OCI-M2 (cell line): ENCODE results near the gene MPZL1.

ENCODE experiments used
- DNase-seq: peaks from one replicate; lab custom pipeline; 2025; ENCODE audit not compliant: unreplicated experiment; lab: John Stamatoyannopoulos, UW

MPZL1 gene

DNA sequence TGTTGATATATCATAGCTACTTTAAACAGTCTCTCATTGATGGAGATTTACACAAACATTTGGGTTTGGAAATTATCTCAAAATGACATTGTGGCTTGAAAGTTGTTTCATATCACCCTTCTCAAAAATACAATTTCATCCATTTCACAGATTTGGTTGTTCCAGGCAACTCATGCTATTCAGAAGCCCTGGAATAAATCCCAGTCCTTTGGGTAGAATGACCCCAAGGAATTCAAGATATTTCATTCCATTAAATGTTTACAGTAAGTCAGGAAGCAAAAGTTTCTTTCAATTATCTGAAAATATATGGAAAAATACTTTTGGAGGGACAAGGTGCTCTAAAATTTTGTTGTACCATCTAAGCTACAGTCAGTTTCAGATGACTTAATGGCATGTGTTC lies 27.1 kb downstream of the MPZL1 start:
- DNase-seq, result no peak

DNA sequence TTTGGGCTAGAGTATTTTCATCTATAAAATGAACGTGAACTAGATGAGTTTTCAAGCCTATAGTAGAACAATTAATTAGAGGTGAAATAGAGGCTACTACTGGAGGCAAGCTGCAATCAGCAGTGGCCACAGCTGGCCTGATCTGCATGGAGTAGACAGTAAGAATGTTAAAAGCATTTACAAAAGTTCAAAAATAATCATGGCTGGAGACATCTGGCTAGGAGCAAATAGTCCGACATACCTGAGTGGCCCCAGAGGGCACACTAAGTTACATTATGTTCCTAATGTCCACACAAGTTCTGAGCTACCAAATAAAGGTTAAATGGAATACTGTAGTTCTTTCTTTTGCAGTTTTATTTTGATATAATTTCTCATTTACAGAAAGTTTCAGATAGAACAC lies 28.0 kb downstream of the MPZL1 start:
- no peak for DNase-seq

DNA sequence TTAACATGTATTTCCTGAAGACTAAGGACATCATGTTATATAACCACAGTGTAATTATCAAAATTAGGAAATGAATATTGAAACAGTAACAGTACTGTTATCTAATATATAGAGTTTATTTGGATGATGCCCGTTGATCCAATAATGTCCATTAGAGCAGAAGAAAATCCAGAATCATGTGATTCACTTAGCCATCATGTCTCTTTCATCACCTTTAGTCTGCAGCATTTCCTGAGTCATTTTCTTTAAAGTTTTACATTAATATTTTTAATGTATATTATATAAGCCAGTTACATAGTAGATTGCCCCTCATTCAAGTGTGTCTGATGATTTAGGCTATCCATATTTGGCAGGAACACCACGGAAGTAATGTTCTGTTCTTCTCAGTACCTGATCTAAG lies 28.9 kb downstream of the MPZL1 start:
- DNase-seq, result no peak

DNA sequence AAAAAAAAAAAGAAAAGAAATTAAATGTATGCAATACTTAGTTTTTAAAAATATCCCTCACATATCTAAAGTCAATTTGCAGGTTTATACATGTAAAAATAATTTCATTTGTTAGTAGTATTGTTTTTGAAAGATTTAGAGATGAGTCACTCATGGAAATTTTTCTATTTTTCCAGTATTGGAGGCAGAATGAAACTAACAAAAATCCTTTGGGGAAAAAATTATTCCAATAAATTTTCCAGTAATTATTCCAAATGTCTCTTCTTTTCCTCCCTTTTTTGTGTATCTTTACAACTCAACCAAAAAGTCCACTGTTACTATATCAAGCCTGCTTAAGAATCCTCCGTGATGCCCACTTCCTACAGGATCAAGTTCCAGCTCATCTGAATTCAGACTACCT lies 29.9 kb downstream of the MPZL1 start:
- DNase-seq, result no peak

DNA sequence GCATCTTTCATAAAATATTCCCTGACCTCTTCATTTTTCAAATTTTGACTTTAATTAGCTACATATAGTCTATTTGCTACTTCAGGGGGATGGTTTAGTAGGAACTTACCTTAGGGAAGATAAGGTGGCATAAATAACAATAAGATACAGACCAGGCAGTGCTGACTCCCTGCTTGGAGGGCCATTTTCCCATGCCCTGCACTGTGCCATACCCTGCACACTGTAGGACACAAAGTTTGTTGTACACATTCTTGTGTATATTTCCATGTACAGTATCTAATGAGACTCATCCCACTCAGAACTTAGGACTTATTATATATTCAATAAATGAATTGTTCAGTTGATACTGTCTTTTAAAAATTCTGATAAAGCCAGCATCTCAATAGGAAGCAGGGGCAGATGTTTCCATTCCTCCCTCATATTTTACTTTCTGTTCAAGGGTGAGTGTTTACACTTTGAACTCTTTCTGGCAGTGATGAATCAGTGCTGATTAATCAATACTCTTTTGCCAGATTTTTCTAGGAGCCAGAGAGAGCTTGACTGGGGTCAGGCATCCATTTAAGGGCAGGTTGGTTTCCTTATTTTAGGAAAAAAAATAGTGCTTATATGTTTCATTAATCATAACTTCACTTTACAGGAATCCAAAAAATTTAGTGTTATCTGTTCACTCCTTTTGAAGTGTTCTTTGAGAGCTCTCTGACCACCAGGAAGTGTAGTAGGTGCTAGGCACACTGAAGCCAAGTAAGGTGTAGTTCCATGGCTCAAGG lies 30.6 kb downstream of the MPZL1 start:
- DNase-seq, result no peak

DNA sequence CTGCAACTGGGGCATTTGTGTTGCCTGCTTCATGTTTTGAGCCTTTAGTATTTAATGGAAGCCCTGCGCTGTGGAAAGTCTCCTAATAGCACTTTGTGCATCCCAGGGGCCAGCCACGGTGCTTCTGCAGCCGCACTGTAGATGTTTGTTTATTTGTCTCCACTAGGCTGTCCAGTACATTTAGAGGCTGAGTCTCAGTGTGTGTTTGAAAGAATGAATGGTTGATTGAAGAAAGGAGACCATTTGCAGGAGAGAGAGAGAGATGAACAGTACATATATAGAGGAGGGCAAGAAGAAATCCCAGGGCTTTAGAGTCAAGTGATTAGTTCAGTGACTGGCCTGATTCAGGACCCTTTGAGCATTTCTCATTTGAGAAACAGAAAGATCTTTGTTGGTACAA lies 33.9 kb downstream of the MPZL1 start:
- no peak for DNase-seq

DNA sequence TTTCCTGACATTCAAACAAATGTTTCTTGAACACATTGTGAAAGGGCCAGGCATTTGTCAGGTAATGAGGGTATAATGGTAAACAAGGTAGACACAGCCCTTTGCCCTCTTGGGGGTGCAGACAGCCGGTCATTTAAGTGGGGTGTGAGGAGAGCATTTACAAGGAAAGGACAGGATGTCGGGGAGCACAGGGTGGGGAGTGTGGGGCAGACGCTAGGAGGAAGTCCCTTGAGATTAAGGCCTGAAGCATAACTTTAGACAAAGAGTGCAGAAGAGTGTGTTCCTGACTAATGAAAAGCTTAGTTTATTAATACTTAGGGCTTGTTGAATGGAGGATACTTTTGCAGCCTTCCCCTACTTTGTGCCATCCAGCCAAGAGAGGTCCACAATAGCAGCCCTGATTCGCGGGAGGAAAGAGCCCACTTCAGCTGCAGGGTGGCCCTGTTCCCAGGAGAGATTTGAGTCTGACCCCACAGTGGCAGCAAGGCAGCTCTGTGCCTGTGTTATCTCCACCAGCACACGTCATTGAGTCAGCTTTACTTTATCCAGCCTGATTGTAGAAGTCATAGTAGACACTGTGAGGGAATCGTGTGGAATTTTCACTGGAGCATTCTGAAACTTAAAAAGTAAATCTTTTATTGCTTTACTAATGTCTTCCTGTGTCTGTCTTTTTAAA lies 35.1 kb downstream of the MPZL1 start:
- no peak for DNase-seq

DNA sequence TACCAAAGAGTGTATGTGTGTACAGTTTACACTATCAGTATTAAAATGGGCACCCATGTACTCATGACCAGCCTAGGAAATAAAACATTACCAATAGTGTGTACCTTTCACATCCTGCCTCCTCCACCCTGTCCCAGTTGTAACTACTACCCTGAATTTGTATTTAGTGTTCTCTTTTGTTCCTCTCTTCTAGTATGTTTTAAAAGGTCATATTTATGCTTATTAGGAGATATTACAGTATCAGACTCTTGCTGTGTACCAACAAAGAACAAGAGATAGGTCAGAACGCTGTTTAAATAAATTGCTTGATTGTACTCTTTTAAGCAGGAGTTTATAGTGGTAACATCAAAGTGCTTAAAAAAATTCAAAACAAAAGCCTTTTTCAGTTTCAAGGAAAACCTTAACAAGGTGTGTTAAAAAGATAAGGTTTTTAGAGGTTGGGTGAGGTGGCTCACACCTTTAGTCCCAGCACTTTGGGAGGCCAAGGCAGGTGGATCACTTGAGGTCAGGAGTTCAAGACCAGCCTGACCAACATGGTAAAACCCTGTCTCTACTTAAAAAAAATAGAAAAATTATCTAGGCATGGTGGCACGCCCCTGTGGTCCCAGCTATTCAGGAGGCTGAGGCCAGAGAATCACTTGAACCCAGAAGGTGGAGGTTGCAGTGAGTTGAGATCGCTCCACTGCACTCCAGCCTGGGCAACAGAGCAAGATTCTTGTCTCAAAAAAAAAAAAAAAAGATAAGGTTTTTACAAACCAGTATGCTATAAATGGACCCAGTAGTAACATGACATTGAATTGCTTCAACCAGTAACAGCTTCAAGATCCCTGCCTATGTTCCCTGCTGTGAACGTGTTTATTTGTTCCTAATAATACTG lies 35.9 kb downstream of the MPZL1 start:
- no peak for DNase-seq

DNA sequence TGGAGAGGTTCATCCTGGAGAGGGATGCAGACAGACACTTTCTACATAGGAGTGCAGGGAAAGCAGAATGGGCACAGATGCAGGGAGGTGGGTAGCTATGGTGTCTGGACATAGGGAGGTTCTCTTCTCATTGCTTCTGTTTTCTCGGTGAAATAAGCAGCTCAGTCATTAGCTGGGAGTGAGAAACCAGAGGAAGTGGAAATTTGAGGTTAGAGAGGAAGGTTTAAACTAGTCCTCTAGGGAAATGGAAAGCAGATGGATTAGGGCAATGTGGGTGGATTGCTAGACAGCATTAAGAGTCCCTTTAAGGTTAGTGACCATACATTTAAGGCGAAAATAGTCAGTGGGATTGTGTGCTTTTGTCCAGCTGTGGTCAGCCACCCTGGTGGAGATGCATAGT lies 39.6 kb downstream of the MPZL1 start:
- DNase-seq, result no peak

DNA sequence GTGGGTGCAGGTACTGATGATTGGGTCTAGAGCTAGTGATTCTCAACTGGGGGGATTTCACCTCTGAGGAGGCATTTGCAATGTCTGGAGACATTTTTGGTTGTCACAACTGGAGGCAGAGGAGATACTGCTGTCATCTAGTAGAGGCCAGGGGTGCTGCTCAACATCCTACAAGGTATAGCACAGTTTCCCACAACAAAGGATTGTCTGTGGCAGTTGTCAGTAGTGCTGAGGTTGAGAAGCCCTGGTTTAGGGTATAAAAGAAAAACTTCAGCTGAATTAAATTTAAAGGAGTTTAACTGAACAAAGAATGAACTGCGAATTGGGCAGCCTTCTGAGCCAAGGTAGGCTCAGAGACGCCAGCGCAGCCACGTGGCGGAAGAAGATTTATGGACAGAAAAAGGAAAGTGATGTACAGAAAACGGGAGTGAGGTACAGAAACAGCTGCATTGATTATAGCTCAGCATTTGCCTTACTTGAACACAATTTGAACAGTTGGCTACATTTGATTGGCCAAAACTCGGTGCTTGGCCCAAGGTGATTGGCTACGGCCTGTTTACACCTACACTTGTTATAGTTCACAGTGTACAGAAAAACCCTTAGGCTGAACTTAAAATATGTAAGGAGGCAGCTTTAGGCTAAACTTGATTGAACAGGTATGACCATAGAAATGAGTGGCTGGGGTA lies 40.4 kb downstream of the MPZL1 start:
- DNase-seq, result no peak

DNA sequence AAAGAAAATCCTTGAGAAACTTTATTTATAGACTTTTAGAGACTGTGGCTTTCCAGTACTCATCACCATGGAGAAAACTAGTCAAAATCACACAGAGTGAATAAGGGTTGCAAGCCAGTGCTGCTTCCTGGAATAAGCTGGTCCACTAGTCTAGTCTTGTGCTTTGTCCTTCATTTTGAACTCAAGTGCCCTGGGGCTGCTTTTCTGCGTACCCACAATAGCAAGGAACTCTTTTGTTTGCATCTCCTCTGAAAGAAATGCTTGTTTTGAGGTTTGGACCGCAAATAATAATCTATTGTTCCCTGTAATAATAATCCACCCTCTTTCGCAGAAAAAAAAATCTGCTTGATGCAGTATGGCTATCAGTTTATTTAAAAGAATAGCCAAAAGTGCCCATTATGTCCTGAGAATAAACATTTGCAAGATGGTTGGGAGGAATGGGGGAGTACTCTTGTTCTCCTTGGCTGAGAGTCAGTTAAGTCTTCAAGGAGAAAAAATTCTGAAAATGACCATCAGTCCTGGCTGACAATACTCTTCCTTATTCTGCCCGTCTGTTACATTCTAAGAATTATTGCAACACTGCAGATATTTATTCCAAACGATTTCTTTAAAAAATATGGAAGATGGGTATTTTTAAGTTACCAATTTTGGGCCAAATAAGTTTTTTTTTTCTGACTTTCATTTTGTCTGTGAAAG lies 41.9 kb downstream of the MPZL1 start:
- DNase-seq, result no peak

DNA sequence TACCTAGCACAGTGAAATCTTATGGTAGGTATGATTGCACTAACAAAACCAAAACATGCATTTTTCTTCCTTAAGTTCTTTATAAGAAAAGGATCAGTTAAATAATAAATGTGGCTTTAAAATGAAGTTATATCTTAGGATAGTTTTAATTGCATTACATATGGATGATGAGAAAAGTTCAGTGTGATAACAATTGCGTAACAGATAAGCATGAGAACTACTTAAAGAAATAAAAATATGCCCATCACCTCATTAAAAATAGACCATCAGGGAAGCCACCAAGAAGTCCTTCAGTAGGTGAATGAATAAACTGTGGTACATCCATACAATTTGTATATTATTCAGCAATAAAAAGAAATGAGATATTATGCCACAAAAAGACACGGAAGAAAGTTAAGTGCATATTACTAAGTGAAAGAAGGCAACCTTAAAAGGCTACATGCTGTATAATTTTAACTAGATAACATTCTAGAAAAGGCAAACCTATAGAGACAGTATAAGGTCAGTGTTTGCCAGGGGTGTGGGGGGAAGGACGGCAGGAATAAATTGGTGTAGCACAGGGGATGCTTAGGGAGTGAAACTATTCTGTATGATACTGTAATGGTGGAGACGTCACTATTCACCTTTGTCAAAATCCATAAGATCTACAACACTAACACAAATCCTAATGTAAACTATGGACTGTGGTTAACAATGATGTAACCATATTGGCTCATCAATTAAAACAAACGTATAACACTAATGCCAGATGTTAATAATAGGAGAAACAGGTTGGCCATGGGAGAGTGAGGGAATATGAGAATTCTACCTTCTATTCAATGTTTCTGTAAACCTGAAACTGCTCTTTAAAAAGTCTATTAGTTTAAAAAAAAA lies 42.9 kb downstream of the MPZL1 start:
- no peak for DNase-seq

DNA sequence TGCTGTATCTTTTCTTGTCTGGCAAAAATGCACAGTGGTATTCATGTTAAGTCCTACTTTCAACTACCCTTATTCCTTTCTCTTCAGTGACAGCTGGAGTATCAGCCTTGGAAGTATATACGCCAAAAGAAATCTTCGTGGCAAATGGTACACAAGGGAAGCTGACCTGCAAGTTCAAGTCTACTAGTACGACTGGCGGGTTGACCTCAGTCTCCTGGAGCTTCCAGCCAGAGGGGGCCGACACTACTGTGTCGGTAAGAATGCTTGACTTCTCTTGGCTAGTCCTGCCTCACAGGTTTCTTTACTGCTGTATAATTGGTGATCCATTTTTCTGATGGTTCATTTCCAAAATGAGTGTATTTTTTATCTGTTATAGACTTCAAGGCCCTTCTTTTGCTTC lies 43.7 kb downstream of the MPZL1 start:
- no peak for DNase-seq

DNA sequence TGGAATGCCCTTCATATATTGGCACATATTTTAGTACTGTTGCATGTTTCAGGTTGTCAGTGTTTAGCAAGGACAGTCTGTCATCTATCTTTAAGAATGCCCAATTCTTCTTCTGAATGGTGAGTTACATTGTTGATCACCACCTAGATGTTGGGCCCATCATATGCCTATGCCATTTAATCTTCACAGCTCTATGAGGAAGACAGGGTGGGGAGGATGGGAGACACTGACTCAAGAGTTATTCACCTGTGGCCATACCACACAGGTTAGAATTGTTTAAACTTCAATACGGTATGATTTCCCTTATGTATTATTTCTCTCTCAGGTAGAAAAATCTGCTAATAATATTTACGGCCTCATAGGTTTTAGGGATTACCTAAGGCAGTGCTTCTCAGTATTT lies 44.8 kb downstream of the MPZL1 start:
- no peak for DNase-seq

DNA sequence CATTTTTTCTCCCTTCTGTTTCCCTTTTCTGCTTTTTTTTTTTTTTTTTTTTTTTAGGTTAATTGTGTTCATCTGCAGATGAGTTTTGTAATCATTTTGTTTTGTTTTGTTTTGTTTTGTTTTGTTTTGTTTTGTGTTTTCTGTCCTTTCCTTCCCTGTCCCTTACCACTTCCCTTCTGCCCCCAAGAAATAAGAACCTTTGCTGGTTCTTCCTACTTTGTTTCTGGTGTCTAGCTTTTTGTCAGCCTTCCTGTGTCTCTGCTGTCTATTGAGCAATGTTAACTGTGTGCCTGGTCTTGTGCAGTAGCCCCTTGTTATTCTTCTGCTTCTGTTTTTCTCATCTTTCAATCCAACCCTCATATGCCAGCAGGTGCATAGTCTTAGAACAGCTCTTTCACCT lies 46.0 kb downstream of the MPZL1 start:
- DNase-seq, result no peak

DNA sequence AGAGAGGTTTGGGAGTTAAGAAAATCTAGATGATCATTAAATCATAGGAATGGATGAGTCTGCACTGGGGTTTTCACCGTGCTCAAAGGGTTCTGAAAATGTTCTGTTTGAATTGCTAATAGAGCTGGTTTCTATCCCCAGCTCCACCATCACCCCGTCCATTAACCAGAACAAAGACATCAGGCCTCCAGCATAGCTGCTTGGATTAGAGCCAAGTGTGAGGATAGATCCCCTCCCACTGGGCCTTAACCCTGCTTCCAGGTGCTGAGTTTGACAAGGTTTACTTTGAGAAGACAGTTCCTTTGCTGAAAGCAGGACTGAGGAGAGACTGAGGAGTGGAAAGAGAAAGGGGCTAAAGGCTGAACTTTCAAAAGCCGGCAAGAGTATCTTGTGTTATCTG lies 48.3 kb downstream of the MPZL1 start:
- no peak for DNase-seq

DNA sequence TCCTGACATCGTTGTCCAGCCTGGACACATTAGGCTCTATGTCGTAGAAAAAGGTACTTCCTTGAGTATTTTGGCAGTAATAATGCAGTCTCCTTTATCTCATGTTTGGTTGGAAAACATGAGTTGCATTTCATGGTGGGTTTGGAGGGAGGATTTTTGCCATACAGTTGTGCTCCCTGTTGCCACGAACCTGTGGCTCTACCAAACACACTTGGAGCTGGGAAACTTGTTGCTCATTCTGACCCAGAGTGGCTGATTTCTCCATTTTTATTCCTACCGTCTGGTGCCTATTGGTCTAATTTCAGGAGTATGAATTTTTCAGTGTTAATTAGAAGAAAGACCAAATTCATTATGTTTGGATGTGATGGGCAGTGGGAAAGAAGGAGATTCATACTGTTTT lies 50.7 kb downstream of the MPZL1 start:
- DNase-seq, result no peak

DNA sequence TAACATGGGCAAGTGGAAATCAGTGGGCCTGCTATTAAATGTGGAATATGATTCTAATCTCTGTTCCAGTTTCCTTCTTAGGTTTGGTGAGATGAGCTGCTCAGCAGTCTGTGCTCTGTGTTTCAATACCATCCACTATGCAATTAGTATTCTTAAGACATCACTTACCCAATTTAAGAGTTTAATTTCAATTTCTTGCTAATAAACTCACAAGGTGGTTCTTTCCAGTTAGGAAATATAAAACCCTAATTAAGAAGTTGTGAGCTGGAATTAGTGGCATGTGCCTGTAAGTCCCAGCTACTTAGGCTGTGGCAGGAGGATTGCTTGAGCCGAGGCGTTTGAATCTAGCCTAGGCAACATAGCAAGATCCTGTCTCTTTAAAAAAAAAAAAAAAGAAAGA lies 51.7 kb downstream of the MPZL1 start:
- DNase-seq, result no peak

DNA sequence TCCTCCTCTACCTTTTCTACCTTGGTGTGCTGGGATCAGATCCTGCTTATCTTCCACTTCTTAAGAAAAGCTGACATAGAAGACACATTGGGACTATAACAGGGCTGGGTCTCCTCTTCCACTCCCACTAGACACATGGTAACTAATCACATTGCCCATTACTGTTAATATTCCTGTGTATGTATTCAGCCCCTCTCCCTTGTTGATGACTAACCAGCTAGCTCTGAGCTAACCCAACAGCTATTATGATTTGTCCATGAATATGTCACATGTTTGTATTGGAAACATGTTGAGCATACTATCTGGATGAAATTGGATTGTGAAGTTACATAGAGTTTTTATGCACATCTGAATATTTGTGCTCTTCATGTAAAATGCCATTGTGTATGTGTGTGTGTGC lies 52.9 kb downstream of the MPZL1 start:
- DNase-seq, result no peak

DNA sequence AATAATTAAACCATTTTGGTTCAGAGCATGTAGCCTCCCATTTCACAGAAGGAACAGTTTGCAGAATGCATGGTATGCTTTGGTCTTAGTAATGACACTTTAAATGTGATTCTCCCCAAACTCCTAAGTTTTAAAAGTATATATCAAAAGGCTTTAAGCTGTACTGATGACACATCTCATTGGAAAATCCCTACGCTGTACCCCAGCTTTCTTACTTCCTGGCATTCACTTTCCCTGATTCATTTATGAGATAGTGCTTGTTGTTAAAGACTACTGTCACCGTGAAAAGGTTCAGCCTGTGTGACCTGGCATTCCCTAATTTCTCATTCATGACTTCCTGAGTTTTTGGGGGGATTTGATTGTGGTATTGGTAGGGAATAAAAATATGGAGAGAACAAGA lies 53.4 kb downstream of the MPZL1 start:
- no peak for DNase-seq
